ENCODE results near the gene DNAJB2.

GRCh38 chr2:219290381-219291171 lies 11.4 kb downstream of the DNAJB2 start:
- no peak for TF ChIP-seq CTCF (IDR thresholded peaks at IDR 0.05)
- TF ChIP-seq ZFX (IDR thresholded peaks at IDR 0.05; ENCODE audit: borderline replicate concordance), result no peak
